HepG2 (cell line): ENCODE measurements around the gene ZNF772. TPM values are rescaled to one million over a fixed set of nuclear protein-coding genes. Genes with fewer than 3 reads are reported as not detected.

Experiments used
- ETV5 ChIP-seq: IDR thresholded peaks from 2 replicates; pipeline ENCODE4 v1.6.1; 2018; ENCODE audit warnings: missing biosample characterization, missing genetic modification reagents, inconsistent platforms, borderline replicate concordance
- FOXA1 ChIP-seq, 2 experiments: fragments of 450-650 bp in 1 of 2; sonication (generic) in 1 of 2; formaldehyde crosslinking in 1 of 2; IDR thresholded peaks; 2 replicates each; pipeline versions ENCODE4 v1.4.0 to v1.6.1; 2016 to 2020; ENCODE audit warnings: missing genetic modification reagents in 1 of 2
- KIAA2018 ChIP-seq: sonication (generic); formaldehyde crosslinking; IDR thresholded peaks from 2 replicates; pipeline ENCODE4 v1.5.0; 2020; ENCODE audit warnings: mild to moderate bottlenecking, missing genetic modification reagents, borderline replicate concordance
- PRDM15 ChIP-seq: sonication (generic); formaldehyde crosslinking; IDR thresholded peaks from 2 replicates; pipeline ENCODE4 v1.4.0; 2020; ENCODE audit warnings: missing genetic modification reagents
- SALL2 ChIP-seq: sonication (generic); formaldehyde crosslinking; IDR thresholded peaks from 2 replicates; pipeline ENCODE4 v1.8.1; 2023; ENCODE audit warnings: mild to moderate bottlenecking, missing genetic modification reagents, inconsistent platforms
- SMAD9 ChIP-seq: sonication (generic); formaldehyde crosslinking; IDR thresholded peaks from 2 replicates; pipeline ENCODE4 v1.5.1; 2020; ENCODE audit warnings: mild to moderate bottlenecking, missing genetic modification reagents
- SNAI1 ChIP-seq: sonication (generic); formaldehyde crosslinking; IDR thresholded peaks from 2 replicates; pipeline ENCODE4 v1.5.0; 2020; ENCODE audit warnings: mild to moderate bottlenecking, missing genetic modification reagents, borderline replicate concordance
- SP2 ChIP-seq: sonication (generic); formaldehyde crosslinking; IDR thresholded peaks from 2 replicates; pipeline ENCODE4 v1.5.1; 2020; ENCODE audit warnings: mild to moderate bottlenecking, missing genetic modification reagents
- TCF12 ChIP-seq, 2 experiments: fragments of 450-650 bp in 1 of 2; sonication (generic) in 1 of 2; formaldehyde crosslinking in 1 of 2; IDR thresholded peaks; 2 replicates each; pipeline versions ENCODE4 v1.6.1 to v1.8.0; 2017 to 2022; ENCODE audit warnings: antibody characterized with exemption in 1 of 2, mild to moderate bottlenecking in 1 of 2, missing genetic modification reagents in 1 of 2, moderate library complexity in 1 of 2
- WIZ ChIP-seq: sonication (generic); formaldehyde crosslinking; IDR thresholded peaks from 2 replicates; pipeline ENCODE4 v1.5.1; 2020; ENCODE audit warnings: mild to moderate bottlenecking, missing genetic modification reagents
- ZNF235 ChIP-seq: sonication (generic); formaldehyde crosslinking; IDR thresholded peaks from 2 replicates; pipeline ENCODE4 v1.8.1; 2023; ENCODE audit warnings: mild to moderate bottlenecking, missing genetic modification reagents, borderline replicate concordance
- ZNF256 ChIP-seq: sonication (generic); formaldehyde crosslinking; conservative IDR thresholded peaks from 2 replicates; pipeline ENCODE4 v1.4.0; 2020; ENCODE audit warnings: missing genetic modification reagents
- ZNF44 ChIP-seq: sonication (generic); formaldehyde crosslinking; IDR thresholded peaks from 2 replicates; pipeline ENCODE4 v1.5.1; 2020; ENCODE audit warnings: mild to moderate bottlenecking, missing genetic modification reagents
- ZNF496 ChIP-seq: sonication (generic); formaldehyde crosslinking; IDR thresholded peaks from 2 replicates; pipeline ENCODE4 v1.8.1; 2023; ENCODE audit warnings: mild to moderate bottlenecking, moderate library complexity, missing genetic modification reagents; ENCODE audit not compliant: insufficient replicate concordance
- ZNF570 ChIP-seq: sonication (generic); formaldehyde crosslinking; IDR thresholded peaks from 2 replicates; pipeline ENCODE4 v1.4.0; 2020; ENCODE audit warnings: mild to moderate bottlenecking, missing genetic modification reagents, borderline replicate concordance
- ZSCAN25 ChIP-seq: sonication (generic); formaldehyde crosslinking; IDR thresholded peaks from 2 replicates; pipeline ENCODE4 v1.8.0; 2022; ENCODE audit warnings: mild to moderate bottlenecking, missing genetic modification reagents
- polyA plus RNA-seq, 8 experiments: library from polyadenylated mRNA; depleted of rRNA in 3 of 8; stranded (reverse) in 7 of 8; unstranded in 1 of 8; fragments of >200 nt; fragmentation: Illumina TruSeq in 4 of 8; extraction: Trizol in 4 of 8; gene quantifications; 2 replicates each; pipeline versions ENCODE4 v1.2.1 to v1.2.3, GENCODE V29; 2011 to 2016; ENCODE audit warnings: low read depth in 4 of 8, missing spikeins in 1 of 8, mixed read lengths in 1 of 8; ENCODE audit not compliant: insufficient read depth in 1 of 8
- total RNA-seq, 5 experiments: library from RNA; depleted of rRNA; stranded (reverse); fragments of >200 nt; fragmentation: Illumina TruSeq; extraction: Trizol; gene quantifications; 2 replicates each; pipeline ENCODE4 v1.2.3, GENCODE V29; 2016; ENCODE audit warnings: low read depth in 1 of 5

ZNF772 gene
- total and polyA plus RNA-seq, 2 of the 13 experiments (the other 11 are each of a cell fraction or from before 2014, with no cell fraction given): 3.1 to 17.2 TPM

GRCh38 chr19:57477191-57478008, at the start of gene ZNF772 (continued):
- TF ChIP-seq KIAA2018: no peak
- TF ChIP-seq ZNF44: 0 out of 2 replicates have a peak, but pooled peaks have one; percentile 57
- peak; percentile 91; the same call in 1 of the 2 replicates for TF ChIP-seq ZNF235
- no peak for TF ChIP-seq SMAD9 (CRISPR knock-in tag)
- no peak for TF ChIP-seq TCF12 (IDR thresholded peaks at IDR 0.05)
- TF ChIP-seq TCF12 (CRISPR knock-in tag; IDR thresholded peaks at IDR 0.05): no peak
- TF ChIP-seq SP2 (CRISPR knock-in tag): peak; percentile 96
- peak; percentile 36; the same call in 1 of the 2 replicates for TF ChIP-seq SALL2 (CRISPR knock-in tag)
- no peak for TF ChIP-seq ZNF570 (CRISPR knock-in tag)
- TF ChIP-seq ZNF496 (CRISPR knock-in tag): no peak
- TF ChIP-seq ZSCAN25: no peak
- TF ChIP-seq ETV5 (CRISPR knock-in tag): no peak; the same call in 1 of the 2 replicates
- TF ChIP-seq ZNF256 (CRISPR knock-in tag): no peak
- no peak for TF ChIP-seq SNAI1 (CRISPR knock-in tag)
- no peak for TF ChIP-seq FOXA1 (IDR thresholded peaks at IDR 0.05)
- 0 out of 2 replicates have a peak, but pooled peaks have one; percentile 27 for TF ChIP-seq FOXA1 (CRISPR knock-in tag; IDR thresholded peaks at IDR 0.05)
- TF ChIP-seq PRDM15 (CRISPR knock-in tag): no peak
- no peak for TF ChIP-seq WIZ
